Neural progenitor cell (in vitro differentiated cells): Measurements from ENCODE around the gene LTB4R. TPM values are rescaled to one million over a fixed set of nuclear protein-coding genes. Genes with fewer than 3 reads are reported as not detected.
A peak's percentile ranks its signal among the peaks of the same experiment; 100 is the strongest.

Experiments
- DNase-seq: peaks from one replicate; pipeline ENCODE4 v3.0.0-alpha.2; 2016; ENCODE audit warnings: low spot score
- H2AFZ ChIP-seq: fragments of 200-600 bp; sonication (generic); replicated peaks from 2 replicates; pipeline ENCODE4 v1.6.1; 2016; ENCODE audit warnings: antibody characterized with exemption
- H3F3A ChIP-seq: fragments of 200-600 bp; sonication (generic); 2 replicates; pipeline ENCODE4 v1.6.1; 2016; ENCODE audit warnings: antibody characterized with exemption, low read depth
- H3K27ac ChIP-seq: fragments of 200-600 bp; sonication (generic); 2 replicates; pipeline ENCODE4 v1.5.1; 2016; ENCODE audit warnings: mild to moderate bottlenecking
- H3K27me3 ChIP-seq: fragments of 200-600 bp; sonication (generic); 2 replicates; pipeline ENCODE4 v1.6.1; 2016; ENCODE audit warnings: mild to moderate bottlenecking, moderate library complexity
- H3K36me3 ChIP-seq: fragments of 200-600 bp; sonication (generic); 2 replicates; pipeline ENCODE4 v1.5.1; 2016
- H3K4me1 ChIP-seq: fragments of 200-600 bp; sonication (generic); 2 replicates; pipeline ENCODE4 v1.6.1; 2016; ENCODE audit warnings: mixed run types
- H3K4me2 ChIP-seq: fragments of 200-600 bp; sonication (generic); 2 replicates; pipeline ENCODE4 v1.6.1; 2016
- H3K4me3 ChIP-seq: fragments of 200-600 bp; sonication (generic); 2 replicates; pipeline ENCODE4 v1.5.1; 2016
- H3K79me2 ChIP-seq: fragments of 200-600 bp; sonication (generic); 2 replicates; pipeline ENCODE4 v1.6.1; 2016; ENCODE audit warnings: low read depth
- H3K9ac ChIP-seq: fragments of 200-600 bp; sonication (generic); 2 replicates; pipeline ENCODE4 v1.6.1; 2016
- H3K9me3 ChIP-seq: fragments of 200-600 bp; sonication (generic); 2 replicates; pipeline ENCODE4 v1.5.1; 2016; ENCODE audit warnings: low read depth
- H4K20me1 ChIP-seq: fragments of 200-600 bp; sonication (generic); 2 replicates; pipeline ENCODE4 v1.6.1; 2016; ENCODE audit warnings: low read depth
- H3K27ac Mint-ChIP-seq: 3 replicates; pipeline ENCODE4 v1.8.0; 2021; ENCODE audit warnings: mixed read lengths
- H3K27me3 Mint-ChIP-seq: 2 replicates; pipeline ENCODE4 v1.8.0; 2022; ENCODE audit warnings: low read depth, mild to moderate bottlenecking, inconsistent platforms, moderate library complexity, mixed read lengths; ENCODE audit not compliant: insufficient read depth
- H3K36me3 Mint-ChIP-seq: 3 replicates; pipeline ENCODE4 v1.8.0; 2021; ENCODE audit warnings: mixed read lengths
- H3K4me1 Mint-ChIP-seq: 3 replicates; pipeline ENCODE4 v1.8.0; 2021; ENCODE audit warnings: mixed read lengths
- H3K4me3 Mint-ChIP-seq: 3 replicates; pipeline ENCODE4 v1.8.0; 2021; ENCODE audit warnings: mild to moderate bottlenecking, moderate library complexity, mixed read lengths
- H3K9me3 Mint-ChIP-seq: 3 replicates; pipeline ENCODE4 v1.8.0; 2020; ENCODE audit warnings: mixed read lengths
- CTCF ChIP-seq: fragments of 200-600 bp; sonication (generic); IDR thresholded peaks from 2 replicates; pipeline ENCODE4 v1.5.1; 2017; ENCODE audit warnings: antibody characterized with exemption, mild to moderate bottlenecking
- EZH2 ChIP-seq: fragments of 200-600 bp; sonication (generic); IDR thresholded peaks from 2 replicates; pipeline ENCODE4 v1.6.1; 2017; ENCODE audit warnings: antibody characterized with exemption, mild to moderate bottlenecking, moderate library complexity
- EZH2phosphoT487 ChIP-seq: fragments of 200-600 bp; sonication (generic); IDR thresholded peaks from 2 replicates; pipeline ENCODE4 v1.6.1; 2017; ENCODE audit warnings: antibody characterized with exemption
- total RNA-seq: library from RNA; depleted of rRNA; stranded (reverse); fragments of >200 nt; gene quantifications from 2 replicates; pipeline ENCODE4 v1.2.3, GENCODE V29; 2015; ENCODE audit warnings: low replicate concordance

Gene LTB4R
- total RNA-seq, 1 donor from 2014 or later: 1.9 TPM

GRCh38 chr14:24332268-24332993 is 21.1 kb downstream of the LTB4R start:
- H3K9me3 ChIP-seq: no peaks in the 10 kb centered on the region
- H3K27me3 ChIP-seq: peaks cover 92% of the 10 kb centered on the region
- H3K4me2 ChIP-seq: peak overlapping the region; percentile 75
- H3K9ac ChIP-seq: no peak overlapping the region
- peak overlapping the region; percentile 78 for H2AFZ ChIP-seq
- peak overlapping the region; percentile 37 for H3K4me3 ChIP-seq
- peaks cover 14% of the 10 kb centered on the region for H3K4me1 Mint-ChIP-seq
- H3K27ac ChIP-seq: no peak overlapping the region
- no peaks in the 10 kb centered on the region for H3K36me3 ChIP-seq
- H3K36me3 Mint-ChIP-seq: no peaks in the 10 kb centered on the region
- peak; percentile 67 for TF ChIP-seq CTCF
- TF ChIP-seq EZH2phosphoT487: peak; percentile 14
- TF ChIP-seq EZH2: peak; percentile 48
- peaks cover 7% of the 10 kb centered on the region for H4K20me1 ChIP-seq
- H3K4me3 Mint-ChIP-seq: peak overlapping the region; percentile 70
- H3K27me3 Mint-ChIP-seq: peaks cover 64% of the 10 kb centered on the region
- peaks cover 22% of the 10 kb centered on the region for H3F3A ChIP-seq
- no peaks in the 10 kb centered on the region for H3K79me2 ChIP-seq
- H3K4me1 ChIP-seq: peaks cover 4% of the 10 kb centered on the region
- DNase-seq: peak; percentile 81
- H3K9me3 Mint-ChIP-seq: peaks cover 5% of the 10 kb centered on the region
- H3K27ac Mint-ChIP-seq: no peak overlapping the region

- Mint-ChIP-seq H3K9me3 (peaks cover 8% of the 10 kb centered on the region), H3K4me3 (peak within 1 kb of the TSS; percentile 77), H3K4me1 (peaks cover 14% of the 10 kb centered on the region), H3K36me3 (no peaks in the 10 kb centered on the region), H3K27me3 (peaks cover 79% of the 10 kb centered on the region), H3K27ac (no peak within 1 kb of the TSS)
- H2AFZ ChIP-seq: peak within 1 kb of the TSS; percentile 92
- H3K4me3 ChIP-seq: peak within 1 kb of the TSS; percentile 49
- no peaks in the 10 kb centered on the region for H3K36me3 ChIP-seq
- DNase-seq: peak; percentile 51
- H3K79me2 ChIP-seq: no peaks in the 10 kb centered on the region
- H3K9me3 ChIP-seq: no peaks in the 10 kb centered on the region
- peaks cover 100% of the 10 kb centered on the region for H3K27me3 ChIP-seq
- TF ChIP-seq EZH2 (peak; percentile 93), EZH2phosphoT487 (peak; percentile 89), CTCF (no peak)
- no peak within 1 kb of the TSS for H3K27ac ChIP-seq
- peak within 1 kb of the TSS; percentile 82 for H3K4me2 ChIP-seq
- H4K20me1 ChIP-seq: peaks cover 12% of the 10 kb centered on the region
- H3K4me1 ChIP-seq: peaks cover 9% of the 10 kb centered on the region
- peaks cover 22% of the 10 kb centered on the region for H3F3A ChIP-seq
- H3K9ac ChIP-seq: no peak within 1 kb of the TSS
Measured at GRCh38 chr14:24334431-24335291, 23.4 kb downstream of the LTB4R start, which contains the start of gene ADCY4. Gene ADCY4, minus strand, starts transcription at chr14:24335071. Its CDS starts 419 bp downstream, at chr14:24334652.

GRCh38 chr14:24335461-24336171 is 24.3 kb downstream of the LTB4R start:
- H4K20me1 ChIP-seq: peaks cover 12% of the 10 kb centered on the region
- no peak overlapping the region for H3K9ac ChIP-seq
- no peak overlapping the region for H3K27ac Mint-ChIP-seq
- no peak overlapping the region for H3K4me2 ChIP-seq
- H3K4me3 ChIP-seq: no peak overlapping the region
- H3K27me3 Mint-ChIP-seq: peaks cover 86% of the 10 kb centered on the region
- H3K27ac ChIP-seq: no peak overlapping the region
- peaks cover 11% of the 10 kb centered on the region for H3K4me1 ChIP-seq
- H3K4me1 Mint-ChIP-seq: peaks cover 14% of the 10 kb centered on the region
- peaks cover 100% of the 10 kb centered on the region for H3K27me3 ChIP-seq
- H2AFZ ChIP-seq: no peak overlapping the region
- DNase-seq: no peak
- no peaks in the 10 kb centered on the region for H3K79me2 ChIP-seq
- peaks cover 8% of the 10 kb centered on the region for H3K9me3 Mint-ChIP-seq
- H3K36me3 Mint-ChIP-seq: no peaks in the 10 kb centered on the region
- H3K9me3 ChIP-seq: no peaks in the 10 kb centered on the region
- peaks cover 22% of the 10 kb centered on the region for H3F3A ChIP-seq
- peak overlapping the region; percentile 75 for H3K4me3 Mint-ChIP-seq
- no peaks in the 10 kb centered on the region for H3K36me3 ChIP-seq
- TF ChIP-seq EZH2phosphoT487: no peak
- TF ChIP-seq EZH2: no peak
- no peak for TF ChIP-seq CTCF
